ENCODE data around the gene HDAC6. TPM values are rescaled to one million over a fixed set of nuclear protein-coding genes. Genes with fewer than 3 reads are reported as not detected.

HDAC6 gene
- total RNA-seq, 1 experiment from 2014 or later, result 79.9 TPM

DNA sequence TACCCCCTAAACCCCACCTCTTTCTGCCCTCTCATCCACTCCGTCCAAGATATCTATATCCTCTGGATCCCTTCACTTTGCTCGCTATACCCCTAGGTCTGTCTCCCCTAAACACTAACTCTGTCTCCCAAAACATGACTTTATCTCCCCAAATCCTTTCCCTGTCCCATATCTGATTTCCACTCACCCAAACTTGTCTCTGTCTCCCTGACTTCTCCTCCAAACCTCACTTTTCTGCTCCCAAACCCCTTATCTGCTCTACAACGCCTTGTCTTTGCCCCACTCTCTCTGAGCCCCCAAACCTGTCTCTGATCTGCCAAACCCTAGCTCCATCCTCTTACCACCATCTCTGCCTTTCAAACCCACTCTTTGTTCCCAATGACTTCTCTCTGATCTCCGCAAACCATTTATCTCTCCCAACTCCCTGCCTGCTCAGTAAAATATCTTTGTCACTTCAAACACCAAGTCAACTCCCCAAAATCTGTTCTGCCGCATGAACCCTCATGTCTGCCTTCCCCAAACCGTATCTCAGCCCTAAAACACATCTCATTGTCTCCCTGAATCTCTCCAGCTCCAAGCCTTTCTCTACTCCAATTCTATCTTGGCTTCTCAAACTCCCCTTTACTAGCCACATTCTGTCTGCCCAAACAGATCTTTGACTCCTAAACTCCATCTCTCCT is 14.9 kb upstream of the HDAC6 start:
- H2AFZ ChIP-seq (ENCODE audit: low read depth, low read length, poor library complexity, severe bottlenecking), result no peak overlapping the region
- no peak overlapping the region for H3K27ac ChIP-seq (ENCODE audit: low read depth, low read length)
- intact Hi-C loops (cut with micrococcal nuclease), result no loop called here
- no TSS peak for BruUV-seq (replicated peaks)
- no peaks in the 10 kb centered on the region for H3K9me2 ChIP-seq (ENCODE audit: insufficient read depth)
- no peak overlapping the region for H3K9ac ChIP-seq (ENCODE audit: low read length)
- no peaks in the 10 kb centered on the region for H3K4me1 ChIP-seq (ENCODE audit: control insufficient read depth in 1 of 2, insufficient read depth in 2 of 2, low read length in 2 of 2)
- H3K27me3 ChIP-seq (ENCODE audit: insufficient read depth, low read length), result no peaks in the 10 kb centered on the region
- no peak overlapping the region for H3K4me2 ChIP-seq (ENCODE audit: low read length)
- TF ChIP-seq EGR1 (IDR thresholded peaks at IDR 0.05; ENCODE audit: low read depth), result no peak
- no peak for TF ChIP-seq ZFX (IDR thresholded peaks at IDR 0.05)
- no peak for TF ChIP-seq CBX3 (IDR thresholded peaks at IDR 0.05; ENCODE audit: low read depth)
- TF ChIP-seq EZH2 (IDR thresholded peaks at IDR 0.05), result no peak
- TF ChIP-seq, protein P1, sequence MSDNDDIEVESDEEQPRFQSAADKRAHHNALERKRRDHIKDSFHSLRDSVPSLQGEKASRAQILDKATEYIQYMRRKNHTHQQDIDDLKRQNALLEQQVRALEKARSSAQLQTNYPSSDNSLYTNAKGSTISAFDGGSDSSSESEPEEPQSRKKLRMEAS (IDR thresholded peaks at IDR 0.05), result no peak
- TF ChIP-seq POLR2A (IDR thresholded peaks at IDR 0.05; ENCODE audit: borderline replicate concordance, extremely low read depth, insufficient read depth, insufficient read length), result no peak
- no peak for TF ChIP-seq TCF7L2 (IDR thresholded peaks at IDR 0.05; ENCODE audit: borderline replicate concordance, extremely low read depth, insufficient read depth, insufficient read length)
- TF ChIP-seq YY1 (IDR thresholded peaks at IDR 0.05; ENCODE audit: extremely low read depth, insufficient replicate concordance, low read depth, low read length), result no peak
- TF ChIP-seq, protein P2, sequence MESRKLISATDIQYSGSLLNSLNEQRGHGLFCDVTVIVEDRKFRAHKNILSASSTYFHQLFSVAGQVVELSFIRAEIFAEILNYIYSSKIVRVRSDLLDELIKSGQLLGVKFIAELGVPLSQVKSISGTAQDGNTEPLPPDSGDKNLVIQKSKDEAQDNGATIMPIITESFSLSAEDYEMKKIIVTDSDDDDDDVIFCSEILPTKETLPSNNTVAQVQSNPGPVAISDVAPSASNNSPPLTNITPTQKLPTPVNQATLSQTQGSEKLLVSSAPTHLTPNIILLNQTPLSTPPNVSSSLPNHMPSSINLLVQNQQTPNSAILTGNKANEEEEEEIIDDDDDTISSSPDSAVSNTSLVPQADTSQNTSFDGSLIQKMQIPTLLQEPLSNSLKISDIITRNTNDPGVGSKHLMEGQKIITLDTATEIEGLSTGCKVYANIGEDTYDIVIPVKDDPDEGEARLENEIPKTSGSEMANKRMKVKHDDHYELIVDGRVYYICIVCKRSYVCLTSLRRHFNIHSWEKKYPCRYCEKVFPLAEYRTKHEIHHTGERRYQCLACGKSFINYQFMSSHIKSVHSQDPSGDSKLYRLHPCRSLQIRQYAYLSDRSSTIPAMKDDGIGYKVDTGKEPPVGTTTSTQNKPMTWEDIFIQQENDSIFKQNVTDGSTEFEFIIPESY (IDR thresholded peaks at IDR 0.05; ENCODE audit: extremely low read depth, insufficient replicate concordance, low read length), result no peak
- no peak for TF ChIP-seq SIN3A (IDR thresholded peaks at IDR 0.05; ENCODE audit: low read depth)
- no peak for TF ChIP-seq JUND (IDR thresholded peaks at IDR 0.05)
- TF ChIP-seq, protein P3, sequence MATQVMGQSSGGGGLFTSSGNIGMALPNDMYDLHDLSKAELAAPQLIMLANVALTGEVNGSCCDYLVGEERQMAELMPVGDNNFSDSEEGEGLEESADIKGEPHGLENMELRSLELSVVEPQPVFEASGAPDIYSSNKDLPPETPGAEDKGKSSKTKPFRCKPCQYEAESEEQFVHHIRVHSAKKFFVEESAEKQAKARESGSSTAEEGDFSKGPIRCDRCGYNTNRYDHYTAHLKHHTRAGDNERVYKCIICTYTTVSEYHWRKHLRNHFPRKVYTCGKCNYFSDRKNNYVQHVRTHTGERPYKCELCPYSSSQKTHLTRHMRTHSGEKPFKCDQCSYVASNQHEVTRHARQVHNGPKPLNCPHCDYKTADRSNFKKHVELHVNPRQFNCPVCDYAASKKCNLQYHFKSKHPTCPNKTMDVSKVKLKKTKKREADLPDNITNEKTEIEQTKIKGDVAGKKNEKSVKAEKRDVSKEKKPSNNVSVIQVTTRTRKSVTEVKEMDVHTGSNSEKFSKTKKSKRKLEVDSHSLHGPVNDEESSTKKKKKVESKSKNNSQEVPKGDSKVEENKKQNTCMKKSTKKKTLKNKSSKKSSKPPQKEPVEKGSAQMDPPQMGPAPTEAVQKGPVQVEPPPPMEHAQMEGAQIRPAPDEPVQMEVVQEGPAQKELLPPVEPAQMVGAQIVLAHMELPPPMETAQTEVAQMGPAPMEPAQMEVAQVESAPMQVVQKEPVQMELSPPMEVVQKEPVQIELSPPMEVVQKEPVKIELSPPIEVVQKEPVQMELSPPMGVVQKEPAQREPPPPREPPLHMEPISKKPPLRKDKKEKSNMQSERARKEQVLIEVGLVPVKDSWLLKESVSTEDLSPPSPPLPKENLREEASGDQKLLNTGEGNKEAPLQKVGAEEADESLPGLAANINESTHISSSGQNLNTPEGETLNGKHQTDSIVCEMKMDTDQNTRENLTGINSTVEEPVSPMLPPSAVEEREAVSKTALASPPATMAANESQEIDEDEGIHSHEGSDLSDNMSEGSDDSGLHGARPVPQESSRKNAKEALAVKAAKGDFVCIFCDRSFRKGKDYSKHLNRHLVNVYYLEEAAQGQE (IDR thresholded peaks at IDR 0.05; ENCODE audit: low read depth), result no peak
- TF ChIP-seq SP1 (IDR thresholded peaks at IDR 0.05; ENCODE audit: low read depth), result no peak
- no peak for TF ChIP-seq EZH2phosphoT487 (IDR thresholded peaks at IDR 0.05; ENCODE audit: borderline replicate concordance)
- no peak for TF ChIP-seq CEBPB (IDR thresholded peaks at IDR 0.05; ENCODE audit: low read depth)
- TF ChIP-seq POLR2AphosphoS5 (IDR thresholded peaks at IDR 0.05; ENCODE audit: low read depth, low read length), result no peak
- no peak for TF ChIP-seq ELF1 (IDR thresholded peaks at IDR 0.05; ENCODE audit: borderline replicate concordance, low read depth)
- TF ChIP-seq, protein P4, sequence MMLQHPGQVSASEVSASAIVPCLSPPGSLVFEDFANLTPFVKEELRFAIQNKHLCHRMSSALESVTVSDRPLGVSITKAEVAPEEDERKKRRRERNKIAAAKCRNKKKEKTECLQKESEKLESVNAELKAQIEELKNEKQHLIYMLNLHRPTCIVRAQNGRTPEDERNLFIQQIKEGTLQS (IDR thresholded peaks at IDR 0.05), result no peak
- TF ChIP-seq SRF (IDR thresholded peaks at IDR 0.05; ENCODE audit: low read depth), result no peak
- no peak for TF ChIP-seq RAD21 (IDR thresholded peaks at IDR 0.05; ENCODE audit: low read depth)
- H3K36me3 ChIP-seq (ENCODE audit: control insufficient read depth in 1 of 2, insufficient read depth in 2 of 2, low read length in 2 of 2), result no peaks in the 10 kb centered on the region
- ChIA-PET CTCF (no interaction called here), RAD21 (ENCODE audit: low non-redundant PET in 1 of 2, low total read pairs in 2 of 2, uncharacterized antibody in 2 of 2, unreplicated experiment in 2 of 2) (no interaction called here), POLR2A (no interaction called here)
- H3K9me3 ChIP-seq (ENCODE audit: control insufficient read depth in 1 of 2, insufficient read depth in 1 of 2, low read depth in 1 of 2, low read length in 2 of 2), result no peaks in the 10 kb centered on the region
- no peak for ATAC-seq
- no peak for DNase-seq (ENCODE audit: low read depth, low spot score)
- H3K79me2 ChIP-seq (ENCODE audit: insufficient read depth, low read length), result no peaks in the 10 kb centered on the region
- H4K20me1 ChIP-seq (ENCODE audit: insufficient read depth), result no peaks in the 10 kb centered on the region
- H3K4me3 ChIP-seq (replicated peaks in 1 of 2; ENCODE audit: low read depth in 1 of 2, low read length in 2 of 2), result no peak overlapping the region
